AG04450 (cell line): Measurements from ENCODE around the gene APOL1. TPM values are rescaled to one million over a fixed set of nuclear protein-coding genes. Genes with fewer than 3 reads are reported as not detected.

Experiments
- CTCF ChIA-PET: fragments of 300-600, 350-600 bp; formaldehyde crosslinking; extraction: SDS; loops from one replicate; lab custom pipeline; 2022; ENCODE audit warnings: antibody characterized with exemption, inconsistent platforms; lab: Charles Lee
- POLR2A ChIA-PET: fragments of 350-600 bp; formaldehyde crosslinking; extraction: SDS; loops from one replicate; lab custom pipeline; 2021; ENCODE audit warnings: antibody characterized with exemption, inconsistent platforms; lab: Yijun Ruan, JAX
- DNase-seq: peaks from one replicate; pipeline ENCODE4 v3.0.0-alpha.2; 2011; ENCODE audit warnings: low read depth, low spot score
- H3K27ac ChIP-seq: one replicate; pipeline ENCODE4 v1.5.1; 2012; ENCODE audit warnings: low read depth, low read length, control low read depth
- H3K27me3 ChIP-seq: one replicate; pipeline ENCODE4 v1.6.0; 2012; ENCODE audit warnings: low read length; ENCODE audit not compliant: control insufficient read depth, insufficient read depth
- H3K4me3 ChIP-seq: 2 replicates; pipeline ENCODE4 v1.5.1; 2011; ENCODE audit warnings: mild to moderate bottlenecking, low read depth, low read length, control low read depth
- H3K9me3 ChIP-seq: 2 replicates; pipeline ENCODE4 v1.5.1; 2012; ENCODE audit warnings: low read length; ENCODE audit not compliant: control insufficient read depth, insufficient read depth
- CTCF ChIP-seq: IDR thresholded peaks from 2 replicates; pipeline ENCODE4 v1.5.1; 2011; ENCODE audit warnings: low read depth, low read length, control low read depth, inconsistent platforms
- polyA plus RNA-seq: library from polyadenylated mRNA; depleted of rRNA; stranded (reverse); fragments of >200 nt; gene quantifications from 2 replicates; pipeline ENCODE4 v1.2.3, GENCODE V29; 2011

APOL1 gene
- polyA plus RNA-seq, 1 experiment: 3.8 TPM

GRCh38 chr22:36303874-36304273, 50.9 kb downstream of the APOL1 start:
- CTCF ChIA-PET: no interaction called here
- no peak for DNase-seq
- Histone ChIP-seq H3K4me3 (no peak overlapping the region), H3K27ac (peak overlapping the region; percentile 98), H3K9me3 (no peaks in the 10 kb centered on the region; the same call in 1 of the 2 replicates), H3K27me3 (no peaks in the 10 kb centered on the region)
- POLR2A ChIA-PET: interaction anchor here (0.7 to 1.1 kb wide), 2 partner anchors 61 to 166 kb away, joined by 3 to 4 read pairs; no protein-coding TSS in a partner anchor
- no peak for TF ChIP-seq CTCF

- Histone ChIP-seq H3K27ac (peak overlapping the region; percentile 98), H3K9me3 (no peaks in the 10 kb centered on the region; the same call in 1 of the 2 replicates)
Measured at GRCh38 chr22:36304429-36304828, 51.5 kb downstream of the APOL1 start.

GRCh38 chr22:36305813-36306212, 52.9 kb downstream of the APOL1 start:
- H3K27ac ChIP-seq: peak overlapping the region; percentile 61
- no peaks in the 10 kb centered on the region; the same call in 1 of the 2 replicates for H3K9me3 ChIP-seq
- ChIA-PET CTCF (interaction anchor here (0.9 kb wide), 1 partner anchor 165 kb away, joined by 3 read pairs; no protein-coding TSS in a partner anchor), POLR2A (no interaction called here)
- no peak for DNase-seq
- H3K4me3 ChIP-seq: no peak overlapping the region
- no peak for TF ChIP-seq CTCF
- no peaks in the 10 kb centered on the region for H3K27me3 ChIP-seq

More at GRCh38 chr22:36304429-36304828, 51.5 kb downstream of the APOL1 start:
- TF ChIP-seq CTCF: no peak
- Histone ChIP-seq H3K27me3 (no peaks in the 10 kb centered on the region), H3K4me3 (no peak overlapping the region)
- DNase-seq: no peak
- CTCF ChIA-PET: interaction anchor here (0.6 kb wide), 1 partner anchor 107 kb away, joined by 3 read pairs; no protein-coding TSS in a partner anchor
- POLR2A ChIA-PET: interaction anchor here (0.6 to 0.7 kb wide), 2 partner anchors 20 to 177 kb away, joined by 3 to 4 read pairs; partner anchors contain the start of gene TXN2

- CTCF ChIA-PET: no interaction called here
Measured at GRCh38 chr22:36306227-36306626, 53.3 kb downstream of the APOL1 start.

More at GRCh38 chr22:36306227-36306626, 53.3 kb downstream of the APOL1 start:
- POLR2A ChIA-PET: interaction anchor here (0.7 kb wide), 1 partner anchor 9 kb away, joined by 3 read pairs; no protein-coding TSS in a partner anchor
- H3K9me3 ChIP-seq: no peaks in the 10 kb centered on the region; the same call in 1 of the 2 replicates
- no peak for DNase-seq
- TF ChIP-seq CTCF: no peak
- H3K27ac ChIP-seq: peak overlapping the region; percentile 61
- H3K27me3 ChIP-seq: no peaks in the 10 kb centered on the region
- no peak overlapping the region for H3K4me3 ChIP-seq
